Natural killer cell treated with Interleukin-12 subunit alpha and Interleukin-12 subunit beta and Interleukin-15 and Interleukin-18, amount 100 ng/mL, for 72 hours (primary cell): ENCODE data around the gene IBA57. TPM values are rescaled to one million over a fixed set of nuclear protein-coding genes. Genes with fewer than 3 reads are reported as not detected.
A peak's percentile ranks its signal among the peaks of the same experiment; 100 is the strongest.

Experiments used
- ATAC-seq, 2 donors: fragments of 150-1000 bp; cut with Tn5 transposase in 1 of 2; sonication (Bioruptor Pico), chemical (Tn5 transposase) in 1 of 2; 2 replicates each; pipeline ENCODE4 v1.10.0; 2021
- DNase-seq: peaks from one replicate; pipeline ENCODE4 v3.0.0; 2022; ENCODE audit warnings: low spot score
- H3K27ac Mint-ChIP-seq, 2 donors: 1 replicate in 1 of 2; 2 replicates in 1 of 2; pipeline ENCODE4 v1.8.0; 2022; ENCODE audit warnings: mixed read lengths in 2 of 2, mild to moderate bottlenecking in 1 of 2, moderate library complexity in 1 of 2
- H3K27me3 Mint-ChIP-seq, 2 donors: 1 replicate in 1 of 2; 2 replicates in 1 of 2; pipeline ENCODE4 v1.8.0; 2022; ENCODE audit warnings: mixed read lengths in 2 of 2
- H3K36me3 Mint-ChIP-seq: one replicate; pipeline ENCODE4 v1.8.0; 2022; ENCODE audit warnings: mixed read lengths
- H3K4me1 Mint-ChIP-seq, 2 donors: 1 replicate in 1 of 2; 2 replicates in 1 of 2; pipeline ENCODE4 v1.8.0; 2022; ENCODE audit warnings: low read depth in 2 of 2, mixed read lengths in 2 of 2, mild to moderate bottlenecking in 1 of 2
- H3K4me3 Mint-ChIP-seq: one replicate; pipeline ENCODE4 v1.8.0; 2022; ENCODE audit warnings: mixed read lengths
- H3K9me3 Mint-ChIP-seq: 2 replicates; pipeline ENCODE4 v1.8.0; 2022; ENCODE audit warnings: mixed read lengths
- total RNA-seq, 2 donors: library from RNA; stranded (reverse); gene quantifications; one replicate each; pipeline ENCODE4 v1.2.3, GENCODE V29; 2022

The IBA57 gene
- total RNA-seq, 2 donors from 2014 or later = 6.8 to 7.9 TPM

DNA sequence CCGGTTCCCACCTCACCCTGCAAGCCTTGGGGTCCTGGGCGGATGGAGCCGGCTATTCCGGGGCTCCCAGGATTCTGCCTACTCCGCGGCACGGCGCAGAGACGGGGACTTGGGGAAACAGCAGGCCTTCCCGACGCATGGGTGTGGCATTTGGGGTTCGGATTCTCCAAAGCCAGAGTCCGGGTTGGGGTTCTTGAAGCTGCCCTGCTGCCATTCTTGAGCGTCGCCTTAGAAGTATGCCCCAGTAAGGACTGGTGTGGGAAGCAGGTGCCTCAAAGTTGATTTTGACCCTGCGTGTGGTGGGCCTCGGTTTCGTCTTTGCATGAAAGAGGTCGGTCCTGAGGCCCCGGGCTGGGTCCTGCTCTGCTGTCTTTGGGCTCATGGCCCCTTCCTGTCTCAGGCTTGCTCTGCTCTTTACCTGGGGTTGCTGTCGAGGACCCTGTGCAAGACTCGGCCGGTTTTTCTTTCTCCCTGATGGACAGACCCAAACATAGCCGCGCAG, 24.8 kb upstream of the IBA57 start:
- H3K36me3 Mint-ChIP-seq = no peaks in the 10 kb centered on the region
- H3K9me3 Mint-ChIP-seq = no peaks in the 10 kb centered on the region
- no peak for ATAC-seq
- no peaks in the 10 kb centered on the region for H3K27me3 Mint-ChIP-seq
- H3K4me1 Mint-ChIP-seq = peaks cover 25% of the 10 kb centered on the region in 2 donors
- H3K4me3 Mint-ChIP-seq = peak overlapping the region; percentile 93
- no peak for DNase-seq
- peak overlapping the region; percentile 83 to 99 for H3K27ac Mint-ChIP-seq

- DNase-seq (peak; percentile 69), ATAC-seq (no peak)
- Mint-ChIP-seq H3K36me3 (no peaks in the 10 kb centered on the region), H3K27ac (peak overlapping the region; percentile 83 to 99), H3K4me1 (peaks cover 25% of the 10 kb centered on the region in 2 donors), H3K9me3 (no peaks in the 10 kb centered on the region), H3K4me3 (peak overlapping the region; percentile 93), H3K27me3 (no peaks in the 10 kb centered on the region)
These were observed 24.2 kb upstream of the IBA57 start for GRCh38 chr1:228141226-228142044.

GRCh38 chr1:228142155-228142691, 23.4 kb upstream of the IBA57 start:
- H3K36me3 Mint-ChIP-seq = no peaks in the 10 kb centered on the region
- ATAC-seq (no peak), DNase-seq (peak; percentile 37)
- H3K9me3 Mint-ChIP-seq = no peaks in the 10 kb centered on the region
- peak overlapping the region; percentile 93 for H3K4me3 Mint-ChIP-seq
- no peaks in the 10 kb centered on the region for H3K27me3 Mint-ChIP-seq
- H3K4me1 Mint-ChIP-seq = peaks cover 18 to 22% of the 10 kb centered on the region in 2 donors
- peak overlapping the region; percentile 64 to 83 for H3K27ac Mint-ChIP-seq

- no peaks in the 10 kb centered on the region for H3K36me3 Mint-ChIP-seq
- H3K27ac Mint-ChIP-seq = peak overlapping the region; percentile 64 to 83
- DNase-seq = peak; percentile 35
- H3K9me3 Mint-ChIP-seq = no peaks in the 10 kb centered on the region
- no peaks in the 10 kb centered on the region for H3K27me3 Mint-ChIP-seq
- peak overlapping the region; percentile 93 for H3K4me3 Mint-ChIP-seq
- ATAC-seq = no peak
- peaks cover 15 to 21% of the 10 kb centered on the region in 2 donors for H3K4me1 Mint-ChIP-seq
These were observed 22.9 kb upstream of the IBA57 start for GRCh38 chr1:228142701-228143136.

GRCh38 chr1:228143480-228144192, 22.0 kb upstream of the IBA57 start:
- no peaks in the 10 kb centered on the region for H3K9me3 Mint-ChIP-seq
- peak overlapping the region; percentile 64 to 83 for H3K27ac Mint-ChIP-seq
- H3K36me3 Mint-ChIP-seq = no peaks in the 10 kb centered on the region
- ATAC-seq = no peak
- no peaks in the 10 kb centered on the region for H3K27me3 Mint-ChIP-seq
- DNase-seq = peak; percentile 32
- H3K4me3 Mint-ChIP-seq = peak overlapping the region; percentile 93
- peaks cover 15 to 18% of the 10 kb centered on the region in 2 donors for H3K4me1 Mint-ChIP-seq

DNA sequence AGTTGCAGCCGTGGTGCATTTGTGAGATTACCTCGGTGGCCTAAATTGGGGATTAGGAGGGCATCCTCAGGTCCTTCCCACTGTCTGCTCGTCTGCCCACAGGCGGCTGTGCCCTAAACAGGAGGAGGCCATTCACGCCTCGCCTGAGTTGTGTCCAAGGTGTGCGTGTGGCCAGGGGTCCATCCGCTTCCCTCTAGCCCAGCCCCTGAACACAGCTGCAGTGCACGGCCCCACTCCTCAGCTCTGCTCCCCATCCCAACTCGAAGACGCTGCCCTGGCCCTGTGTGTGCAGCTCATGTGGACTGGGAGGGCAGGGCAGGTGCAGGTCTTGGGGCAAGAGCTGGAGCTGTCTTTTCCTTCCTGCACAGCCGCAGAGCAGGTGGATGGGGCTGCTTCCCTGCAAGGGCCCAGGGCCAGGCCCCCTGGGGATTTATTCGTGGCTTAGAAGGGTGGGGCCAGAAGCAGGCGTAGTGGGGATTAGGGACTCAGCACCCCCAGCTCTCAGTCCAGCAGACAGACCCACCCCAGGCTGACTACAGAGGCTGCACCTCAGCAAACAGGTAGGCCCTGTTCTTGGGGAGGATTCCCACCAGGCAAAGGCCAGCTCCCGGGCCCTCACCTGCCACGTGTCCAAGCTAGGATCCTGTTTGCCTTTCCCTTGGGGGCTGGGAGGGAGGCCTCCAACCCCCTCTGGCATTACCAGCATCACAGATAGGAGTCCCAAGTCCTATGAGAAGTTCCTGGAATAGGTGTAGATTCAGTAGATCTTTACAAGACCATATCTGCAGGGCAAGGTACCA, 21.2 kb upstream of the IBA57 start:
- no peak overlapping the region for H3K27ac Mint-ChIP-seq
- H3K9me3 Mint-ChIP-seq = no peaks in the 10 kb centered on the region
- no peaks in the 10 kb centered on the region for H3K27me3 Mint-ChIP-seq
- H3K4me1 Mint-ChIP-seq = peaks cover 15 to 18% of the 10 kb centered on the region in 2 donors
- ATAC-seq = no peak
- H3K4me3 Mint-ChIP-seq = no peak overlapping the region
- no peaks in the 10 kb centered on the region for H3K36me3 Mint-ChIP-seq
- peak; percentile 26 for DNase-seq

GRCh38 chr1:228144993-228145343, 20.6 kb upstream of the IBA57 start:
- Mint-ChIP-seq H3K27ac (no peak overlapping the region), H3K27me3 (no peaks in the 10 kb centered on the region), H3K9me3 (no peaks in the 10 kb centered on the region), H3K36me3 (no peaks in the 10 kb centered on the region), H3K4me3 (no peak overlapping the region), H3K4me1 (peaks cover 15 to 18% of the 10 kb centered on the region in 2 donors)
- no peak for ATAC-seq
- DNase-seq = peak; percentile 37

GRCh38 chr1:228145463-228146416, 19.9 kb upstream of the IBA57 start:
- H3K9me3 Mint-ChIP-seq = no peaks in the 10 kb centered on the region
- DNase-seq = peak; percentile 45
- H3K27me3 Mint-ChIP-seq = no peaks in the 10 kb centered on the region
- H3K36me3 Mint-ChIP-seq = no peaks in the 10 kb centered on the region
- H3K27ac Mint-ChIP-seq = no peak overlapping the region
- peaks cover 15 to 18% of the 10 kb centered on the region in 2 donors for H3K4me1 Mint-ChIP-seq
- ATAC-seq = no peak
- no peak overlapping the region for H3K4me3 Mint-ChIP-seq

DNA sequence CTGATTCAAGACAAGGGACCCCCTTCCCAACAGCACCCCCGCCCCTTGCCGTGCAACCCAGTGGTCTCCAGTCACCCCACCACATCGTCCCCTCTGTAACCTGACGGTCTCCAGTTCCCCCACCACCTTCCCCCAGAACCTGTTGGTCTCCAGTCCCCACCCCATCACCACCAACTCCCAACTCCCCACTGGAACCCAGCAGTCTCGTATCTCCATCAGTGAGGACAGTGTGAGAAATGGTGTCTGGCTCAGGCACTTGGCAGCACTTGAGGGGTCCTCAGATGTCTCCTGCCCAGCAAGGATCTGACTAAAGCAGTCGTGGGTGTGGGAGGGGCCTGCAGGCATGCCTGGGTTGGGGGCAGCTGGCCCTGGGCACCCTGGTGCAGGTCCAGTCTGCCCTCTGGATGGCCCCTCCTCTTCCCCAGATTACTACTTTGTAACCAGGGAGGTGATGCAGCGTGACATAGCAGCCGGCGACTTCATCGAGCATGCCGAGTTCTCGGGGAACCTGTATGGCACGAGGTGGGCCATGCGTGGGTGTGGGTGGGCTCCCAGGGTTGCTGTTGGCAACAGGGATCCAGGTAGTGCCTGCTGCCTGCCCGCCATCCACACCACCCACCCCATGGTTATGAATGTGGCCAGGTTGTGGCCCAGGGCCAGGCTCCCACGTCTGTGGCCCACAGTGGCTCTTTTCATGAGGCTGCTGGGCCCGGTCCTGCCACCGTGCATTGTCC, 19.0 kb upstream of the IBA57 start:
- H3K4me3 Mint-ChIP-seq = no peak overlapping the region
- H3K9me3 Mint-ChIP-seq = no peaks in the 10 kb centered on the region
- DNase-seq = peak; percentile 23
- peaks cover 15 to 18% of the 10 kb centered on the region in 2 donors for H3K4me1 Mint-ChIP-seq
- H3K27me3 Mint-ChIP-seq = no peaks in the 10 kb centered on the region
- ATAC-seq = no peak
- H3K36me3 Mint-ChIP-seq = no peaks in the 10 kb centered on the region
- H3K27ac Mint-ChIP-seq = no peak overlapping the region

GRCh38 chr1:228147151-228147693, 18.4 kb upstream of the IBA57 start:
- Mint-ChIP-seq H3K9me3 (no peaks in the 10 kb centered on the region), H3K4me3 (no peak overlapping the region), H3K27me3 (no peaks in the 10 kb centered on the region), H3K27ac (no peak overlapping the region), H3K4me1 (peaks cover 15 to 18% of the 10 kb centered on the region in 2 donors), H3K36me3 (no peaks in the 10 kb centered on the region)
- peak; percentile 46 for DNase-seq
- no peak for ATAC-seq

DNA sequence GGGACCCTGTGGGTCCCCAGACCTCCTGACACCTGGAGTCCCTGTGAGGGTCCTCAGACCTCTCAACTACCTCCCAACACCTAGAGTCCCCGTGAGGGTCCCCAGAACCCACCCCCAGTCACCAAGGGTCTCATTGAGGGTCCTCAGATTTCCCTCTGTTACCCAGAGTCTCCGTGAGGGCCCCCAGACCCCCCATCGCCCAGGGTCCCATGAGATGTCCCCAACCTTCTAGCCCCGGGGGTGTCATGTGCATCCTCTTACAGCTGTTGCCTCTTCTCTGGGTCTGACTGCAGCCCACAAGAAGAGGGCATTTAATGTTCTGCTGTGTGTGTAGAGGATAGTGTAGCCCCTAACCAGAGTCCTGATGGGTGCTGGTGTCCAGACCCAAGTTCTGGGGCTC, 17.8 kb upstream of the IBA57 start:
- ATAC-seq (no peak), DNase-seq (peak; percentile 59)
- H3K4me3 Mint-ChIP-seq = no peak overlapping the region
- H3K27ac Mint-ChIP-seq = no peak overlapping the region
- H3K9me3 Mint-ChIP-seq = no peaks in the 10 kb centered on the region
- no peaks in the 10 kb centered on the region for H3K36me3 Mint-ChIP-seq
- no peaks in the 10 kb centered on the region for H3K27me3 Mint-ChIP-seq
- peaks cover 13 to 20% of the 10 kb centered on the region in 2 donors for H3K4me1 Mint-ChIP-seq
